ENCODE results near the gene DEPDC4. TPM values are rescaled to one million over a fixed set of nuclear protein-coding genes. Genes with fewer than 3 reads are reported as not detected.
"Not testable (repeated sequence)": the region's sequence is repeated elsewhere in the genome, so short reads cannot be mapped to it uniquely, and the experiment has no call there.

Gene DEPDC4
- total RNA-seq, 1 donor from 2014 or later, result 1.4 TPM

DNA sequence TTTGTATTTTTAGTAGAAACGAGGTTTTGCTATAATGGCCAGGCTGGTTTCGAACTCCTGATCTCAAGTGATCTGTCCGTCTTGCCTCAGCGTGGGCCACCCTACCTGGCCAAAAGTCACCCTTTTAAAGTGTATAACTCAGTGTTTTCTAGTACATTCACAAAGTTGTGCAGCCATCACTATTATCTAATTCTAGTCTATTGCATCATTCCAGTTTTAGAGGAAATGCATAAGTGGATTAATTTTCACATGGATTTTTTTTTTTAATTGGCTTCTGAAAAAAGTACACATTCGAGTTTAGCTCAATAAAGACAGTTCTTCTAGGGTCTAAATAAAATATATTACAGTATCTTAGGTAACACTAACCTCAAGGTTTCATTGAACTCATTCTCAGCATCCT, 3.7 kb downstream of the DEPDC4 start:
- no peak for DNase-seq (ENCODE audit: low spot score)

- no peak for DNase-seq (ENCODE audit: low spot score)
Measured at GRCh38 chr12:100258127-100258526, 8.8 kb downstream of the DEPDC4 start.

GRCh38 chr12:100254876-100255275, 12.0 kb downstream of the DEPDC4 start:
- no peak for DNase-seq (ENCODE audit: low spot score)

DNA sequence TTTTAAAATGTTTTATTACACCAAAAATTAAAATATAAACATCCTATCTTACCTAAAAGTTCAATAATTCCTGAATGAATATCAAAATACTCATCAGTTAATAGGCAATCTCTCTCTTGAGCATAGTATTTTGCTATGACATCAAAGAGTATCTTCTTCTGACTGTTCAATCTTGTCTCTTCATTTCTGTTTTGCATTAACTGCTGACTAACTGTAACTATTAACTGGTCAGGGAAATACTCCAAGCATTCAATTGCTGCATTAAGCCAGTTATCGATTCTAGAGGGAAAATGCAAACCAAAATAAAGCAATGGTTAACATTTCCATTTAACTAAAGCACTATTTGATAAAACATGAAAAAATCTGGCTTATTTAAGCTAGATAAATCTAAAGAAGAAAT, 13.4 kb downstream of the DEPDC4 start:
- no peak for DNase-seq (ENCODE audit: low spot score)

DNA sequence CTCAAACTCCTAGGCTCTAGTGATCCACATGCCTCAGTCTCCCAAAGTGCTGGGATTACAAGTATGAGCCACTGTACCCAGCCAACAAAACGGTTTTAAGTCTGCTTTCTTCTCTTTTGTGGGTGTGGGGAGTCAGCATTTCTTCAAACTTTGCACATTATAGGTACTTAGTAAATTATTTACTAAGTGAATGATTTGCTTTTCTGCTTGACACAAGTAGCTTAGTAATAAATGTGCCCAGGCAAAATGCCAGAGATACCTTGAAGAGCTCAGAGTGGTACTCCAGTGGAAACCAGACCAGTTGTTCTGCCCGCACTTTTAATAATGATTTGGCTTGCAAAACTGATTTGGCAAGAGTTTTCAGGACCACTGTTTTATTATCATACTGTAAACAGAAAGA, 15.0 kb downstream of the DEPDC4 start:
- no peak for DNase-seq (ENCODE audit: low spot score)

DNA sequence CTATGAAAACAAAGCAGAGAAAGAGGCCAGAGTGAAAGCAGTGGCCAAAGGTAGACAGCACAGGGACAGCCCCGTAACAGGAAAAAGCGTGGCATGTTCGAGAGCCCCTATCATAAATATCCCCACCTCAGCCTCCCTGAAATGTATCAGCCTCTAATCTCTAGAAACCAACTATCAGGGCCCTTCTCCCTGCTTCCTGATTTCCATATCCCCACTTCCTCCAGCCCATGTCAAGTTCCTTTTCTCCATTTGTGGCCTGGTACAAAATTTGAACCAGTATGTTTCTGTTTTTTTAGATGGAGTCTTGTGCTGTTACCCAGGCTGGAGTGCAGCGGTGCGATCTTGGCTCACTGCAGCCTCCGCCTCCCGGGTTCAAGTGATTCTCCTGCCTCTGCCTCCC, 16.9 kb downstream of the DEPDC4 start:
- DNase-seq (ENCODE audit: low spot score), result no peak

- DNase-seq (ENCODE audit: low spot score), result no peak
Measured at GRCh38 chr12:100248886-100249285, 18.0 kb downstream of the DEPDC4 start.

DNA sequence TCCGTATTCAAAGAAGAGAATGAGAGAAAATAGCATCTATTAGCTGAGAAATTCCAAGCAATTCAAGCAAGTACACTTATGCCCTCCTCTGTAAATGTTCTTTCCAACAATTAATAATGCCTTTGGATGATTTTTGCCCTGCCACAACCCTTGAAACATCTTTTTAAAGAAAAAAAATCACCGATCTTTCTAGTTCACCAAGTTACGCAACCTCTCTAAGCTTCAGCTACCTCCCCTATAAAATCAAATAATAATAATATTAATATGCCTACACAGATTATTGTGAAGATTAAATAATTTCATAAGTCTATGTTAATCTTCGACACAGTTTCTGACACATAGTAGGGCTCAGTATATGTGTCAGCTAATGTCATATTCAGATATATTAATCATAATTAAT, 19.1 kb downstream of the DEPDC4 start:
- DNase-seq (ENCODE audit: low spot score), result no peak

DNA sequence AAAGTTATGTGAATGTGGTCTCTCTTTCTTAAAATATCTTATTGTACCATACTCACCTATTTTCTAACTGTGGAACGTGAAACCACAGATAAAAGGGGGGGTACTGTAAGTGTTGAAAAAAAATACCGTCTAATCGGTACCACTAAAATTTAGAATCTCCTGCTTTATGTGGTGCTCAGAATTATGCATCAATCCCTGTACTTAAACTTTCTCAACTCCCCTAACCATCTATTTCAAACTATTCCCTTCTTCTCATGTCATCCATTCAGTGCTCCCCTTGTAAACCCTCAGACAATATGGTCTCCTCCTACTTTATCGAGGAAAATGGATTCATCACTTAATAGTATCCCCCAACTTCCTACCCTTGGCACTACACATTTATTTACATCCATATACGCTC, 23.7 kb downstream of the DEPDC4 start:
- no peak for DNase-seq (ENCODE audit: low spot score)

- no peak for DNase-seq (ENCODE audit: low spot score)
Measured at GRCh38 chr12:100239589-100239988, 27.3 kb downstream of the DEPDC4 start.

DNA sequence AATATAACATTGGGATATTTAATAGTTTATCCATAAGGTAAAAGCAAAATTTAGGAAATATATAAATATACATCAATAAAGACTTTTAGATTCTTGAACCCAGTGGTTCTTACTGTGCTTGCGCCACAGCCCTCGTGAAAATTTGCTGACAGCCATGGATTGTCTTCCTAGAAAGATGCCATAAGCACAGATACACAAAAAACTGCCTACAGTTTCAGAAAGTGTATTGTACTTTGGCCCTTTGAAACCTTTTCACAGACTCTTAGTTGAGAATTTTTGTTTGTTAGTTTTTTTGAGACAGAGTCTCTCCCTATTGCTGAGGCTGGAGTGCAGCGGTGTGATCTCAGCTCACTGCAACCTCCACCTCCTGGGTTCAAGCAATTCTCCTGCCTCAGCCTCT, 28.1 kb downstream of the DEPDC4 start:
- DNase-seq (ENCODE audit: low spot score), result no peak

- no peak for DNase-seq (ENCODE audit: low spot score)
Measured at GRCh38 chr12:100234591-100235304, 32.1 kb downstream of the DEPDC4 start.

- peak; percentile 46 for DNase-seq (ENCODE audit: low spot score)
Measured at GRCh38 chr12:100234166-100234565, 32.7 kb downstream of the DEPDC4 start.

- DNase-seq (ENCODE audit: low spot score), result not testable (repeated sequence)
Measured at GRCh38 chr12:100231873-100232272, 35.0 kb downstream of the DEPDC4 start.

- DNase-seq (ENCODE audit: low spot score), result peak; percentile 52
Measured at GRCh38 chr12:100229876-100230275, 37.0 kb downstream of the DEPDC4 start.

- no peak for DNase-seq (ENCODE audit: low spot score)
Measured at GRCh38 chr12:100229036-100229635, 37.7 kb downstream of the DEPDC4 start.

DNA sequence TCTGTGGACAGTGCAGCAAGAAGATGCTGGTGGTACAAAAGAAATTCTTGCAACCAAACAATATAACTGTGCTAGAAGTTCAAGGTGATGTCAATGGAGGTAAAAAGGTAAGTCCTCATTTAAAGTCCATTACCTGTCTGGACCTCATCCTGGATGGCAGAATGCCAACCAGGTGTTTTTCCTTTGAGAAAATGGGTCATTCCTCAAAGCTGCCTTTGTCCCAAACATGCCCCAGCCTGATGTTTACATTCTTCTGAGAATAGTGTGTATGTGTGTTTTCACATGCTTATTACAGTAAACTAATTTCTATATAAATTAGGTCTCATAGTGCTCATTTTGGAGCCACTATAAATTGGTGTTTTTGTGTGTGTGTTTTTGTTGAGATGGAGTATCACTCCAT, 41.4 kb downstream of the DEPDC4 start:
- no peak for DNase-seq (ENCODE audit: low spot score)

DNA sequence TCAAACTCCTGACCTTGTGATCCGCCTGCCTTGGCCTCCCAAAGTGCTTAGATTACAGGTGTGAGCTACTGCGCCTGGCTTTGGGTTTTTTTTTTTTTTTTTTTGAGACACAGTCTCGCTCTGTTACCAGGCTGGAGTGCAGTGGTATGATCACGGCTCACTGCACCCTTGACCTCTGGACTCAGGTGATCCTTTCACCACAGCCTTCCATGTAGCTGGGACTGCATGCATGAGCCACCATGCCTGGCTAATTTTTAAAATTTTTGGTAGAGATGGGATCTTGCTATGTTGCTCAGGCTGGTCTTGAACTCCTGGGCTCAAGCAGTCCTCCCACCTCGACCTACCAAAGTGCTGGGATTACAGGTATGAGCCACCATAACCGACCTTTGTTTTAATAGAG, 44.7 kb downstream of the DEPDC4 start:
- DNase-seq (ENCODE audit: low spot score), result not testable (repeated sequence)

GRCh38 chr12:100221523-100221922, 45.4 kb downstream of the DEPDC4 start:
- no peak for DNase-seq (ENCODE audit: low spot score)

DNA sequence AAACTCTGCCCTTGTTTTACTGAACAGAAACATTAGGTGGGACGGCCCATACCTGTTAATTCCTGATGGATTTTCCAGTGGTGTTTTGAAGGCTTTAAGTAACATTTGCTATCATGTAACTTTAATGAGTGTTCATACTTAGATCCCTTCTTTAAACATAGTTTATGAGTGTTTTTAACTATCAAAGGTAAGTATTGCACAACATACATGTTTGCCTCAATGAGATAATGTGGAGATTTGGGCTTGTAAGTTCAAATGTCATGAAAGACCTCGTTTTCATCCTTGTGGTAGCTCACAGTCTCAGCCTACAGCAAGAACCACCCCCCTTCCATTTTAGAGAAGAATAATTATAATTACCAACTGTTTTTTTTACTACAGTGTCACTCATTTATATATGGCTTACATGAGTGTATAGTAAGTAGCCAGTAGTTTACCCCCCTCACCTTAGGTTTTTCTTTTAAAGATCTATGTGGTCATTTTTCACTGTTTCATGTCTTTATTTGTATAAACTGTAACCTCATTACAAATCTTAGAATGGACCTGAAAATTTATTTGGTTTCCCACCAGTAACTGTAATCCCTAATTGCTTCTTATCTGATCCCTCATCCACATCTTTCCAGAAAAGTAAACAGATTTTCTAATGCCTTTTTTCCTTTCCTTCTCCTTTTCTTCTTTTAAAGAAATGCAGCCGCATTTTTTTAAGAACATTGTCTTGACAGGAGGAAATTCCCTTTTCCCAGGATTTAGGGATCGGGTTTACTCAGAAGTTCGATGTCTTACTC, 47.4 kb downstream of the DEPDC4 start:
- no peak for DNase-seq (ENCODE audit: low spot score)

DNA sequence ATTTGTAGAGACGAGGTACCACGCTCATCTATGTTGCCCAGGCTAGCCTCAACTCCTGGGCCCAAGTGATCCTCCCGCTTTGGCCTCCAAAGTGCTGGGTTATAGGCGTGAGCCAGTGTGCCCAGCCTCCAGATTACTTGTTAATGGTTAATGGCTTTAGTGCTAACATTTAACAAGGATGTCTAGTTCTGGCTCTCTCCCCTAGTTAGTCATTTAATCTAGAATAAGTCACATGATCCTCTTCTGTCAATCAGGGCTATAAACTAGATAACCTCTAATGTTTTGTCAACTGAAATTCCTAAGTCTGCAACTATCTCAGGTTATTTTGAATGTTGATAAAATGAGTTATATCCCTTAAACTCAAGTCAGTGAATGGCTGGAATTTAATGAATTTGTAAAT, 50.5 kb downstream of the DEPDC4 start:
- no peak for DNase-seq (ENCODE audit: low spot score)

- DNase-seq (ENCODE audit: low spot score), result no peak
Measured at GRCh38 chr12:100215209-100215608, 51.7 kb downstream of the DEPDC4 start.

GRCh38 chr12:100214518-100214917, 52.4 kb downstream of the DEPDC4 start:
- no peak for DNase-seq (ENCODE audit: low spot score)

Data from ureter (tissue), 1 donor.